ENCODE data around the gene BIRC3. TPM values are rescaled to one million over a fixed set of nuclear protein-coding genes. Genes with fewer than 3 reads are reported as not detected.
"Not testable (repeated sequence)": the region's sequence is repeated elsewhere in the genome, so short reads cannot be mapped to it uniquely, and the experiment has no call there.

The BIRC3 gene
- total RNA-seq, 1 donor from 2014 or later, result 71.3 TPM

DNA sequence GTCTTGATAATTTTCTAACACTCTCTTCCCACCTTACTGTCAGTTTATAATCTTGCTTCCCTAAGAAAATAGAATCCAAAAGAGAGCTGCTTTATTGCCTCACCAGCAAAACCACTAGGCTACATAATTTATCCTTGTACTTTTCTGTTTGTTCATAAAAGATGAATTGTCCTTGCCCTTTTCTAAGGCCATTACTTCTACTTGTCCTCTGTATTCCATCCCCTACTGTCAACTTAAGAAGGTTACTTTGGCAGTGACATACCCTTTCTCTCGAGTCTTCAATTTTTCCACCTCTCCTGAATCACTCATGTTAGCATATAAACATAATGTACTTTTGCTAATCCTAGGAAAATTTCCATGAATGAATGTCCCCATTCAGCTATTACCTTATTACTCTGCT is 47.7 kb downstream of the BIRC3 start:
- intact Hi-C loops (cut with micrococcal nuclease), result loop anchor here (2.0 kb wide), 1 partner anchor 16 kb away; no protein-coding TSS in a partner anchor

GRCh38 chr11:102367364-102367763 is 50.1 kb downstream of the BIRC3 start:
- intact Hi-C loops (cut with micrococcal nuclease), result loop anchor here (1.0 kb wide), 2 partner anchors 128 to 246 kb away; no protein-coding TSS in a partner anchor

DNA sequence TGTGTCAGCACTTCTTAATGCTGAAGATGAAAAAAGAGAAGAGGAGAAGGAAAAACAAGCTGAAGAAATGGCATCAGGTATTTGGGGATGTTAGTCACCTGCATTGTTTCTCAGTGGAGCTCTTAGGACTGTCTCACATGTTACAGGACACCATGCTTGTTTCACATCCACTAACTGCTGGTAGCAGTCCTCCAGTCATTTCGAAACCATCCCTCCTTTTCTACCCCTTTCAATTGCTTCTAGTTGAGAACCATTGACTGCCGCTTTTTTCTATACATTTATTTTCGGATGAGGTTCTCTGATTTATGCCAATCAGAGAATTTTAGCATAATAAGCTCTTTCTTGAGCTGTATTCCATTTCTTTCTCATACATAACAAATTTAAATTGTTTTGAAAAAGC is 51.2 kb downstream of the BIRC3 start:
- intact Hi-C loops (cut with micrococcal nuclease), result loop anchor here (1.0 kb wide), 1 partner anchor 9 kb away; no protein-coding TSS in a partner anchor

- intact Hi-C loops (cut with micrococcal nuclease), result not testable (repeated sequence)
Observed at GRCh38 chr11:102374633-102375424, 57.5 kb downstream of the BIRC3 start.

GRCh38 chr11:102375720-102376399 is 58.6 kb downstream of the BIRC3 start:
- intact Hi-C loops (cut with micrococcal nuclease), result no loop called here

GRCh38 chr11:102377891-102378290 is 60.6 kb downstream of the BIRC3 start:
- intact Hi-C loops (cut with micrococcal nuclease), result no loop called here

DNA sequence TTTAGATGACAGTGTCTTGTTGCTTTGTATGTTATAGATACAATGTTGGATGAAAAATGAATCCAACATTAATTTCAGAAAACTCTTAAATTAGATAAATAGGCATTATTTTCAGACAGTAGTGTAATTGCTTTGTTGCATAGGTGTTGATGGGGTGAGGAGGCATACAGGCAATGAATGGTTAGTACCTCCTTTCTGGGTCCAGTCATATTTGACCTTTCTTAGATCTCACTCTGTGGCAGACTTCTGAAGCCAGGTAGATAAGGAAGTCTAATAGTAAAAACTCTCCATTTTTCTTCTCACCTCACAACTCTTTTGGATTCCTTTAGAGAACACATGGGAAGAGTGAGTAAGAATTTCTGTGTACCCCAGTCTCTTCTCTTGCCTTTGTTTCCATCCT is 61.5 kb downstream of the BIRC3 start:
- intact Hi-C loops (cut with micrococcal nuclease), result no loop called here

GRCh38 chr11:102382384-102382783 is 65.1 kb downstream of the BIRC3 start:
- intact Hi-C loops (cut with micrococcal nuclease), result no loop called here

DNA sequence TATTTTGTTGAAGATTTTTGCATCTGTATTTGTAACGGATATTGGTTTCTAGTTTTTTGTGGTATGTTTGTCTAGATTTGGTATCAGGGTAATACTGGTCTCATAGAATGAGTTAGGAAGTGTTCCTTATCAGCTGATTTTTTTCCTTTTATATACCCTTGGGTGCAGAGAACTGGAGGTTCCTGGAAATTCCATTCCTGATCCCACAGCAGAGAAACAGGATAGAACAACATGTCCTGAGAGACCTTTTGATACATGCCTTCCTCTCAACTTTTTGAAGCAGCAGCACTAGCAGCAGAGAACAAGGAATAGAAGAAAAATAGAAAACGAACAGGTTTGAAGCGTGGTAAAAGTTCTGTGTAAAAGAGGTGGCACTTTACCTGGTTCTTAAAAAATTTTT is 66.6 kb downstream of the BIRC3 start:
- intact Hi-C loops (cut with micrococcal nuclease), result no loop called here

DNA sequence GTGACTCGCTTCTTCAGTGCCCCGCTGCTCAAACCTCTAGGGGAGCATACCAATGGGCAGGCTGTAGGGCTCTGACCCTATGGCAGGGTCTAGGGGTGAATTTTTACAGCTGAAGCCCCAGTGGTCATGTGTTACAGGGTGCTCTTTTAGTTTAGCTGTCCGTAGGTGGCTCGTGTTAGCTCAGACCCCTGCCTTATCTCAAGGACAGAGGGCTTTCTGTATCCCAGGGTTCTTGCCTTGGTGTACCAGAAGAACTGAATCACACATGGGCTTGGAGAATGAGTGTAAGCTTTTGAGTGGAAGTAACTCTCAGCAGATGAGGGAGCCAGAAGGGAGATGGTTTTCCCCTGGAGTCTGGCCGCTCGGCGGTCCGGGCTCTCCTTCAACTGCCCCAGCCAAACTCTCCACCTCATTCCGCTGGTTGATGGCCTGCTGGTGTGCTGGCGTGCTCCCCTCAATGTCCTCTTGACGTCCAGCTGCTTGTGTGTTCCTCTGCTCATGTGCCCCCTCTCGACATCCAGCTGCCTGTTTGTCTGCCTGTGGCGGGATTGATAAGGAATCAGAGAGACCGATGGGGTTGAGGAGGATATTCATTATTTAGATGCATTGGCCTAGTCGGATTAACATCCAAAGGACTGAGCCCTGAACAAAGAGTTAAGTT is 67.3 kb downstream of the BIRC3 start:
- intact Hi-C loops (cut with micrococcal nuclease), result no loop called here

GRCh38 chr11:102385085-102386007 is 68.1 kb downstream of the BIRC3 start:
- intact Hi-C loops (cut with micrococcal nuclease), result no loop called here

GRCh38 chr11:102386136-102386734 is 69.0 kb downstream of the BIRC3 start:
- intact Hi-C loops (cut with micrococcal nuclease), result no loop called here

DNA sequence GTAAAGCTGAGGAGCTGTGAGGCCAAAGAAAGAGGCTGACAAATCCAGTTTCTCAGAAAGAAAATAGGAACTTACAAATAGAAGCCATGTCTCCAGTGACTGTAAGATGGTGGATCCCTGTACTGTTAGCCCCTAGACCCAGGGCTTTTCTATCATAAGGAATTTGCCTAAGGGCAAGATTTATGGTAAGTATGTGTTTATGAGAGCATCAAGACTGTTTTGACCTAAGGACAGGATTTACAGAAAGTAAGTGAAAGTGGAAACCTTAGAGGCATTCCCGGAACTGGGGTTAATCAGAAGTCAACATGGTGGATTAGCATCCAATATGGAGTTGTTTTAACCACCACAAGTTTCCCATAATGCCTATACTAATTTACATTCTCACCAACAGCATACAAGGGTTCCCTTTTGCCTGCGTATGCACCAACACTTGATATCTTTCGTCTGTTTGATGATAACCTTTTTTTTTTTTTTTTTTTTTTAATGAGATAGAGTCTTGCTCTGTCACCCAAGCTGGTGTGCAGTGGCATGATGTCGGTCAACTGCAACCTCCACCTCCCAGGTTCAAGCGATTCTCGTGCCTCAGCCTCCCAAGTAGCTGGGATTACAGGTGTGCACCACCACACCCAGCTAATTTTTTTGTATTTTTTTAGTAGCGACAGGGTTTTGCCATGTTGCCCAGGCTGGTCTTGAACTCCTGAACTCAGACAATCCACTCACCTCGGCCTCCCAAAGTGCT is 69.9 kb downstream of the BIRC3 start:
- intact Hi-C loops (cut with micrococcal nuclease), result no loop called here

Other genes starting within 250 kb of the BIRC3 start
- gene YAP1, start 207.0 kb upstream of the BIRC3 start, total RNA-seq, result not detected in 2 replicates
- gene BIRC2, start 29.7 kb downstream of the BIRC3 start, total RNA-seq, result 28.2 and 31.3 TPM in 2 replicates
- 380 and 403 TPM in 2 replicates for gene TMEM123, start 135.3 kb downstream of the BIRC3 start, total RNA-seq
- gene MMP7, start 213.3 kb downstream of the BIRC3 start, total RNA-seq, result not detected in 2 replicates

Data from T-helper 2 cell treated with Interferon-gamma antibody and Interleukin-4, amounts not matched to agents 100 ng/mL and 5 ng/mL, for 36 hours (primary cell).